HG03097 (cell line): Measurements from ENCODE around the gene FHIP2A.
"Not testable (repeated sequence)": the region's sequence is repeated elsewhere in the genome, so short reads cannot be mapped to it uniquely, and the experiment has no call there.

Source experiments
- ATAC-seq: cut with Tn5 transposase; IDR thresholded peaks from one replicate; pipeline ENCODE4 v1.9.1; 2021; ENCODE audit not compliant: unreplicated experiment, low FRiP score

The FHIP2A gene

DNA sequence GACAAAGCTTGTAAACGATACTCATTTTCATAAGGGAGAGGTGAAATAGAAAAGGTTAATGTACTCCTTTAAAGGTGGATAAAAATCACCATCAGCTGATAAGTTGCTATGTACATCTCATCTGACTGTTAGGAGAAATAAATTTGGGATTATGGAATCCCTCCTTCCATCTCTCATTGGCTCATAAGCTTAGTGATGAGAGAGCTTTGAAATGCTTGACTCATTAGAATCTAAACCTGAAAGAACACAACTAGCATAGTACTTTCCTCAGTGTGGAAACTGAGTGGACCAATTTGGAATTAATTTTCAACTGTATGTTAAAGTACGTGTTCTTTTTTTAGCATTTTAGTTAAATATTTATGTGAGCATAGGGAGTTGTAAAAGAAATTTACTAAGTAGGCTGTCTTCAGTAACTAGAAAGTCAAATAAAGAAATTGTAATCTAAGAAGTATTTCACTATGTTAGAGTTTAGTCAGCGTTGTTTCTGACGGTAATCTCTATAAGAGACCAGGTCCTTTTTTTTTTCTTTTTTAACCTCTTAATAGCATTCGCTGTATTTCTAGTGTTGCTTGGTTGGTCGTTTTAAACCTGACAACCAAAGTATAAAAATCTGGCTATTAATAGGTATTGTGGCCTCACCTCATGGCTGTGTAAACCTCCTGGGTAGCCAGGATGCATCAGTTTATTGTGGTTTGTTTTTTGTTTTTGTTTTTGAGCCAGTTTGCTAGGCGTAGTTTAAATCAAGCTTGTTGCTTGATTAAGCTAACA lies 34.4 kb downstream of the FHIP2A start:
- ATAC-seq: no peak

DNA sequence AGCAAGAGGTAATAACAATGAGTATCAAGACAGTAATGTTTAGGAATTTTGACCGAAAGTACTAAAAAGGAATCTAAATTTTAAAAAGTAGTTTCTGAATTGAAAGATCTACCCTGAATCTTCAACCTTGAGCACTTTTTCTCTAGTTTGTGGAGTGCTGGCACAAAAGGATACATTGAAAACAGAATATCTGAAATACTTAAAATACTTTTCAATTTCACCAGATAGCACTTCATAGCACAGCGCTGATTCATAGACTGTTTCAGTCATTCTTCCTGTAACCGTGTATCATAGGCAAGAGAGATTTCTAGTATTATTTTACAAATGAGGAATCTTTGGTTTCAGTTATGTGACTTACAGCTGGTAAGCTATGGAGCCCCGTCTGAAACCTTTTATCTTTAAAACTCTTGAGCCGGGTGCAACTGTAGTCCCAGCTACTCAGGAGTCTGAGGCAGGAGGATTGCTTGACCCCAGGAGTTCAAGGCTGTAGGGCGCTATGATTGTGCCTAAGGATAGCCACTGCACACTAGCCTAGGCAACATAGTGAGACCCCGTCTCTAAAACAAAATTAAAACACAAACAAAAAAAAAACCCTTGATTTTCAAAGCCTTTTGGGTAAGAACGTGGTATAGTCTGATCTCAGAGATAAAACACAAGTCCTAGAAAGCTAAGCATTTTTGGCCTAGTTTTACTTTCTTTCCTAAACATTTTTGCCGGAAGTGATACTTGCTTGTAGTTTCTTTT lies 35.1 kb downstream of the FHIP2A start:
- no peak for ATAC-seq

DNA sequence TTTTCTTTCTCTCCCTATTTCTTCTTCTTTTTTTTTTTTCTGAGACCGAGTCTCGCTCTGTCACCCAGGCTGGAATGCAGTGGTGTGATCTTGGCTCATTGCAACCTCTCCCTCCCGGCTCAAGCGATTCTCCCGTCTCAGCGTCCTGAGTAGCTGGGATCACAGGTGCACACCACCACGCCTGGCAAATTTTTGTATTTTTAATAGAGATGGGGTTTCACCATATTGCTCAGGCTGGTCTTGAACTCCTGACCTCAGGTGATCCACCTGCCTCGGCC lies 35.6 kb downstream of the FHIP2A start:
- ATAC-seq: not testable (repeated sequence)

DNA sequence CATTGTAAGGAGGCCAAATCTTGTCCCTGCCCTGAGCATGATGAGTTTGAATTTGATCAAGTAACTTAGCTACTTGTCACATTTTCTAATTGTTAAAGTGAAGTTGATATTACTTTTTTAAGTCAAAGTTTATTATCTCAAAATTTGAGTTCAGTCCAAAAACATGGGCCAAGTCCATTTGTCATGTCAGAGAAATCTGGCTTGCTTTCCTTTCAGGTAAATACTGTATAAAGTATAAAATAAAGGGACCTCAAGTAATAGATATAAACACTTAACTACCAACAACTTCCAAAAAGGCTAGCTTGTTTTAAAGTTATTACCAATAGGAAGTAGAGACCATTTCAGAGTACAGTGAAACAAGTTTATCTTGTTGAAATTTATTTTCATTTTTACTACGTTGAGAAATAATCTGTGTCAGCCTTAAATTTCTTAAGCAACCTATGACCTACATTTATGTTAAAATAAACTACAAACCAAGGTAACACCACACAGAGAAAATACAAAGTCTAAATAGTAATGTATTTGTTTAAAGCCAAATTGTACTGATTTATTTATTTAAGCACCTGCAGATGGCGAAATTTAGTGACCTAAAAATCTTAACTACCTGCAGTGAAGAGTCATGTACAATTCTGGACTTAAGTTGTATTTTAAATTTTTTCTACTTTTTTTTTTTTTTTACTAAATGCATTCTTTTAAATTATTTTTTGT lies 36.5 kb downstream of the FHIP2A start:
- no peak for ATAC-seq

DNA sequence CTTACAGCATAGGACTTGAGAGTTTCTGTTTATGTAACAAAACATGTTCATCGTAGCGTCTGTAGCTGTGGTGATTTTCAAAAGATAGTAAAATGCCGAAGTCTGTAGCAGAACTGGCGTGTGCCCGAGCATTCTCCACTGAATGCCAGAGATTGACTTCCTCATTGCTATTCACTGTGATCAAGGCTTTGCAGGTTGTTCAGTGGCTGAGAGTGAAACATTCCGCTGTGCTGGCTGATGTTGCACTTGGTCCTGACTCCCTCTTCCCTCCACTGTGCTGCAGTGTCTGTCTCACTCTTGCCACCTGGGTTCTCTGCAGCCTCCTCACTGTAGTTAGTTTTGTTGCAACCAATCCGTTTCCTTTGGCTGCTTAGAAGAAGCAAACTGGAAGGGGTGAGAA lies 37.6 kb downstream of the FHIP2A start:
- ATAC-seq: no peak

DNA sequence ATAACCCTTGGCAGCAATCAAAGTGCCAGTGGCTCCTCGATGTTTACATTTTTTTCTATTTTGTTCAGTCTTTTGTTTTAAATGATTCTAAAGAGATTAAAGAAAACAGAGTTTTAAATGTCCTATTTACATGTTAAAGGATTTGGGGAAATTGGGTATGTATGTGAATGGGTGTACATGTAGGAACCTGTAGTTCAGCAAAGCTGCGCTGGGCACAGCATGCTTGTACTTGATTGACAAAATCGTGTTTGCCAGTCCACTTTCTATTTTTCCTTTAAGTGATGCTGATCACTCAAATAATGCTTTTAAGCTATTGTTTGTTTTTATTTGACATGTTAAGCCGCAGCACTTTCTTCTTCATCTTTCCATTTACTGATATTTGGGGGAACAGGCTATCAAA lies 40.9 kb downstream of the FHIP2A start:
- no peak for ATAC-seq

DNA sequence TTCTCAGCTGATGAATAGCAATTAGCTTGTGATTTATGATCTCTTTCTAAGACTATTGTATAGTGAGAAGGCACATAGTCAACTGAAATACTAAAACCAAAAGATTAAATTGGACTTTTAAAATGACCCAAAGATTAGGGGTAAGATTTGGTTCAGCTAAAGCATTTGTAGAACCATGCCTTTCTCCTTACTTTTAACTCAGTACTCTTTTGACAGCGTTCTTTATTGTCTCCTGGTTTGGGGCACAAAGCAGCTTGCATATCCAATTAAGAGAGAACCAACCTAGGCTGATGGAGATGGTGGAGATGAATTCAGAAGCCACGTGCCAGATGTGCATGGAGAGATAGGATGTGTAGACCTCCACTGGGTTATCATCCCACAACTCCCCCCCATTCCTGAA lies 45.8 kb downstream of the FHIP2A start:
- ATAC-seq: no peak

DNA sequence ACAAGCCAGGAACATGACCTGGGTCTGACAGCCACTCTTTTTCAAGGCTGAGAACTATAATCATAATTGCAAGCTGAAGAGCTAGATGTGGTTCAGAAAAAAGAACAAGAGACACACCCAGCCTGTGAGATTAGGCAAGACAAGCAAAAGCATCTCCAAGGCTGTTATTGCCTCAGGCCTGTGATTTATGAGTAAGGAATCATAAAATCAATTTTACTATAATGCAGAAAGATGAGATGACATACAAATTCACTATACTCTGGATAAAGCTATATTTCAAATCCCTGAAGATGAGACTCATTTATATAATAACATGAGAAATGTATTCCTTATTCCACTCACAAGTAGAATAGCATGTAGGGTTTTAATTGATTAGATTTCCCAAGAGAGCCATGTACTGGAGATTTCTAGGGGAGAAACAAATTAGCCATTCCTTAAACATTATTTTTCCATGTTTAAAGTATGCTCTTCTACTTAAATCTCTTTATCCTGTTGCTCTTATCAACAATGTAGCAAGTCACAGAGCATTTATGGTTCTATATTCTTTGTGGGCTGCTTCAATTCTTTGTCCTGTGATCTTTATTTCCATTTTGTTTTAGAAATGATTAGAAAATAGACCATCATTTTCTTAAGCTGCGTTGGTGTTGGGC lies 47.4 kb downstream of the FHIP2A start:
- no peak for ATAC-seq

DNA sequence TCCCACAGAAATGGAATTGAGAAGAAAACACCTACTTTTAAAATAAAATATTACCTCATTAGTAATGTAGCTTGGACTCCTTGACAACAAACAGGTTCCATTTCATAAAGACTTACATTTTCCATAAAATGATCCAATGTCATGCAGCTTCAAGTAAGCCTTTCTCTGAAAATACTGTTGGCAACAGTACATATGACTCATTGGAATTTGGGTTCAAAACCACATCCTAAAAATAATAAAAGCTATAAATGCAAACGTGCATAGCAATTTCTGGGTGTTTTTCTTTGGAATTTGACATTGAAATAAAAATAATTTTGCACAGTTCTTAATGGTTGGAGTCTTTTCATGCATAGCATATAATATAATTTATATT lies 47.9 kb downstream of the FHIP2A start:
- no peak for ATAC-seq

DNA sequence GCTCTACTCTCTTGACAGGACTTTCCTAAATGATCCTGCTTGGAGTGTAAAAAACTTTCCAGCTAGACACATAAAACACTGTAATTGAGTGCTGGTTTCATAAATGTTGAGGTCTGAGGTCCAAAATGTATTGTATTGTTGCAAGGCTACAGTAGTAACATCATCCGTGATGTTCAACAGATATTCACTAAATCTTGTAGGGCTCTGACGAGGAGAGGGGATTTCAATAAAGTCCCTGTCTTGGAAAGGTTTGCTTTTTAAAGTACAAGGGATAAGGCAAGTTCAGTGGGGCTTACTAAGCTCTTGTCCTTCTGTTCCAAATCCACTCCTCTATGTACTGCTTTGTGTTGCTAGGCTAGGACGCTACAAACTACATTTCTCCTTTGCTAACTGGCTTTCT lies 48.9 kb downstream of the FHIP2A start:
- ATAC-seq: no peak

DNA sequence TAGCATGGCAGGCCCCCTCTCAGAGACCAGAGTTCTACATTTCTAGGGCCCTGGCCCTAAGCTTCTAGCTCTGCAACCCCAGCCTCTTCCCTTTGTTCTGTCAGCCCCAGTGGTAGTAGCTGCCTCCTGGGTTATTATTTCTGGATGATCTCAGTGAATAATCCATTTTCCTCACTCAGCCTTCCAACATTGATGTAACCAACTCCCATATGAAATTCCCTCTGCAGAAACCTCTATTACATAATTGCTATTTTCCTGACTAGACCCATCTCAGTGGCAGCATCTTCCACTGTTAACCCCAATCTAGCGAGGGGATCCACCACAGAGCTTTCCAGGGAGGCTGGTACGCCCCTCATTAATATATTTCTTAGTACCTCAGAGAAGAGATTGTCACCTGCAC lies 49.8 kb downstream of the FHIP2A start:
- ATAC-seq: no peak
